K562 (cell line): ENCODE measurements around the gene FOXI1. TPM values are rescaled to one million over a fixed set of nuclear protein-coding genes. Genes with fewer than 3 reads are reported as not detected.
A peak's percentile ranks its signal among the peaks of the same experiment; 100 is the strongest.

ENCODE experiments used
- ATAC-seq: fragments of 200-7000 bp; cut with Tn5 transposase; 3 replicates; pipeline ENCODE4 v1.9.1; 2020; ENCODE audit warnings: moderate library complexity
- BruUV-seq: library from RNA; stranded (reverse); fragments of 400-500 nt; replicated peaks from 2 replicates; lab custom pipeline; 2021; lab: Mats Ljungman, UMichigan
- CTCF ChIA-PET: fragments of 300-600 bp; formaldehyde crosslinking; extraction: SDS; loops from one replicate; lab custom pipeline; 2021; ENCODE audit warnings: low intra/inter-chr PET ratio; lab: Yijun Ruan, JAX
- POLR2A ChIA-PET: fragments of 300-600, 350-650 bp; sonication (Branson Sonifier 250); formaldehyde crosslinking; extraction: SDS; loops from one replicate; lab custom pipeline; 2021; ENCODE audit warnings: antibody characterized with exemption, inconsistent platforms; lab: Yijun Ruan, JAX
- DNase-seq, 4 experiments: peaks; one replicate each; pipeline versions ENCODE4 v3.0.0 to v3.0.0-alpha.2; 2011 to 2018; ENCODE audit warnings: low spot score in 3 of 4, mixed read lengths in 3 of 4; ENCODE audit errors: extremely low read depth in 1 of 4
- FAIRE-seq: peaks from 2 replicates; lab custom pipeline; 2011; peaks lifted over from hg19 to GRCh38; lab: Jason Lieb, UNC
- H2AFZ ChIP-seq: 2 replicates; pipeline ENCODE4 v1.6.0; 2011; ENCODE audit warnings: low read depth, low read length, control low read depth, inconsistent platforms
- H3K27ac ChIP-seq: fragments of 200-600 bp; 3 replicates; pipeline ENCODE4 v1.8.0; 2011; ENCODE audit warnings: low read depth, mild to moderate bottlenecking, control low read depth, inconsistent platforms, low read length, moderate library complexity, mixed read lengths; ENCODE audit errors: extremely low read depth
- H3K27me3 ChIP-seq, 2 experiments: fragments of 300-600 bp in 1 of 2; 2 replicates in 1 of 2; 3 replicates in 1 of 2; pipeline versions ENCODE4 v1.6.0 to v1.8.0; 2011; ENCODE audit warnings: inconsistent platforms in 2 of 2, low read length in 2 of 2, mild to moderate bottlenecking in 1 of 2, mixed read lengths in 1 of 2, moderate library complexity in 1 of 2; ENCODE audit not compliant: control insufficient read depth in 2 of 2, insufficient read depth in 2 of 2
- H3K36me3 ChIP-seq: fragments of 300-600 bp; 3 replicates; pipeline ENCODE4 v1.8.0; 2011; ENCODE audit warnings: mild to moderate bottlenecking, low read length, inconsistent platforms; ENCODE audit not compliant: control insufficient read depth, insufficient read depth
- H3K4me1 ChIP-seq, 2 experiments: fragments of 200-600 bp in 1 of 2; replicated peaks in 1 of 2; 2 replicates in 1 of 2; 3 replicates in 1 of 2; pipeline versions ENCODE4 v1.5.1 to v1.8.0; 2011; ENCODE audit warnings: inconsistent platforms in 2 of 2, low read length in 2 of 2, mild to moderate bottlenecking in 1 of 2, mixed read lengths in 1 of 2, moderate library complexity in 1 of 2; ENCODE audit not compliant: control insufficient read depth in 2 of 2, insufficient read depth in 2 of 2
- H3K4me2 ChIP-seq: 2 replicates; pipeline ENCODE4 v1.6.1; 2011; ENCODE audit warnings: low read length, control low read depth, inconsistent platforms, mixed read lengths; ENCODE audit not compliant: insufficient read depth
- H3K4me3 ChIP-seq: fragments of 200-600 bp; sonication (generic), shearing (Covaris generic); 2 replicates; pipeline ENCODE4 v1.5.1; 2016; ENCODE audit warnings: control low read depth, inconsistent platforms
- H3K79me2 ChIP-seq: fragments of 200-600 bp; 3 replicates; pipeline ENCODE4 v1.8.0; 2011; ENCODE audit warnings: low read length, inconsistent platforms; ENCODE audit not compliant: control insufficient read depth, insufficient read depth
- H3K9ac ChIP-seq, 2 experiments: 2 replicates each; pipeline versions ENCODE4 v1.6.0 to v1.6.1; 2011; ENCODE audit warnings: low read depth in 2 of 2, low read length in 2 of 2, control low read depth in 1 of 2, inconsistent platforms in 1 of 2, mild to moderate bottlenecking in 1 of 2, mixed read lengths in 1 of 2; ENCODE audit not compliant: insufficient read depth in 1 of 2
- H3K9me1 ChIP-seq: one replicate; pipeline ENCODE4 v1.6.0; 2011; ENCODE audit warnings: inconsistent platforms, mild to moderate bottlenecking, low read length, moderate library complexity; ENCODE audit not compliant: control insufficient read depth, insufficient read depth
- H3K9me3 ChIP-seq: replicated peaks from 2 replicates; pipeline ENCODE4 v1.5.1; 2011; ENCODE audit warnings: low read depth, low read length, inconsistent platforms; ENCODE audit not compliant: control insufficient read depth, insufficient read depth
- H4K20me1 ChIP-seq: replicated peaks from 2 replicates; pipeline ENCODE4 v1.6.1; 2011; ENCODE audit warnings: low read length, inconsistent platforms, mixed read lengths; ENCODE audit not compliant: control insufficient read depth, insufficient read depth
- CC2D1A ChIP-seq: fragments of 450-650 bp; IDR thresholded peaks from 2 replicates; pipeline ENCODE4 v1.6.1; 2017; ENCODE audit warnings: mild to moderate bottlenecking
- CTCF ChIP-seq, 3 experiments: IDR thresholded peaks in 2 of 3; conservative IDR thresholded peaks in 1 of 3; 2 replicates each; pipeline ENCODE4 v1.5.1; 2011 to 2012; ENCODE audit warnings: low read length in 3 of 3, mild to moderate bottlenecking in 3 of 3, control low read depth in 2 of 3, improper control_type of control experiment in 1 of 3, inconsistent platforms in 1 of 3, low read depth in 1 of 3, mixed read lengths in 1 of 3, moderate library complexity in 1 of 3; ENCODE audit not compliant: insufficient read depth in 2 of 3
- FOXA1 ChIP-seq: fragments of 450-650 bp; IDR thresholded peaks from 2 replicates; pipeline ENCODE4 v1.6.1; 2016; ENCODE audit warnings: mild to moderate bottlenecking, borderline replicate concordance
- RBM15 ChIP-seq: fragments of 200-400 bp; formaldehyde crosslinking; IDR thresholded peaks from 2 replicates; pipeline ENCODE4 v1.6.1; 2018; ENCODE audit warnings: mild to moderate bottlenecking, low read length, moderate library complexity; ENCODE audit not compliant: insufficient read depth
- REST ChIP-seq, 2 experiments: fragments of 450-650 bp; formaldehyde crosslinking in 1 of 2; IDR thresholded peaks; 2 replicates each; pipeline versions ENCODE4 v1.4.0 to v1.6.1; 2014 to 2020; ENCODE audit warnings: mild to moderate bottlenecking in 2 of 2, borderline replicate concordance in 1 of 2, low read depth in 1 of 2
- SMC3 ChIP-seq: conservative IDR thresholded peaks from 2 replicates; pipeline ENCODE4 v1.6.1; 2011; ENCODE audit warnings: low read depth, low read length, improper control_type of control experiment; ENCODE audit not compliant: insufficient read depth
- STAG1 ChIP-seq: sonication (generic); formaldehyde crosslinking; IDR thresholded peaks from 2 replicates; pipeline ENCODE4 v1.5.0; 2020; ENCODE audit warnings: missing genetic modification reagents, borderline replicate concordance
- TFAP4 ChIP-seq: sonication (generic); formaldehyde crosslinking; IDR thresholded peaks from 2 replicates; pipeline ENCODE4 v1.8.0; 2022; ENCODE audit warnings: missing genetic modification reagents, mild to moderate bottlenecking, moderate library complexity, borderline replicate concordance
- WGBS: fragments of 100-300 bp; shearing (Covaris generic); methylation state at CpG from one replicate; pipeline ENCODE4 v1.1.6; 2016; ENCODE audit warnings: low coverage, mixed read lengths; ENCODE audit not compliant: insufficient coverage; ENCODE audit errors: missing lambda C conversion rate; 5-methylcytosine and 5-hydroxymethylcytosine counted together
- in situ Hi-C: fragments of 300-500 bp; cut with MboI; formaldehyde crosslinking; loops from 4 replicates; pipeline ENCODE4 v1.15.0; 2018; ENCODE audit warnings: inconsistent platforms, mixed read lengths
- intact Hi-C: fragments of 100-400 bp; cut with micrococcal nuclease; formaldehyde crosslinking; loops from 2 replicates; pipeline ENCODE4 v1.14.2; 2022
- polyA plus RNA-seq, 8 experiments: library from polyadenylated mRNA; depleted of rRNA in 4 of 8; stranded (reverse) in 5 of 8; unstranded in 3 of 8; fragments of >200 nt; fragmentation: Nextera tagmentation in 2 of 8; fragmentation: Illumina TruSeq in 1 of 8; extraction: Ambion mirVana in 2 of 8; extraction: Trizol in 1 of 8; gene quantifications; 2 replicates each; pipeline versions ENCODE4 v1.2.1 to v1.2.3, GENCODE V29; 2011 to 2014; ENCODE audit warnings: inconsistent platforms in 1 of 8, missing spikeins in 1 of 8
- total RNA-seq, 7 experiments: library from RNA; depleted of rRNA in 6 of 7; stranded (reverse); fragments of >200 nt in 6 of 7; fragmentation: Illumina TruSeq in 2 of 7; extraction: Trizol in 2 of 7; gene quantifications; 2 replicates each; pipeline versions ENCODE4 v1.2.1 to v1.2.3, GENCODE V29; 2011 to 2021; ENCODE audit warnings: low replicate concordance in 1 of 7

FOXI1 gene
- total and polyA plus RNA-seq, 9 of the 15 experiments (the other 6 are each of a cell fraction or from before 2014, with no cell fraction given) = not detected

GRCh38 chr5:170100066-170100943 is 5.4 kb upstream of the FOXI1 start:
- CTCF ChIA-PET = interaction anchor here (0.6 to 5.7 kb wide), 8 partner anchors 84 to 1421 kb away, joined by 3 to 48 read pairs (median 4); no protein-coding TSS in a partner anchor
- POLR2A ChIA-PET = interaction anchor here (0.6 to 1.4 kb wide), 2 partner anchors 79 to 85 kb away, joined by 3 to 4 read pairs; no protein-coding TSS in a partner anchor
- 4% methylated on average over 13 of the region's 13 CpGs for WGBS
- 0 out of 2 replicates have a peak, but pooled peaks have one; percentile 13 for TF ChIP-seq TFAP4 (CRISPR knock-in tag)
- no peak for TF ChIP-seq FOXA1
- peak; percentile 83 for TF ChIP-seq REST (IDR thresholded peaks at IDR 0.05; ENCODE audit: borderline replicate concordance)
- no peak for TF ChIP-seq REST (CRISPR knock-in tag; IDR thresholded peaks at IDR 0.05; ENCODE audit: low read depth)
- TF ChIP-seq RBM15 = no peak
- TF ChIP-seq STAG1 (CRISPR knock-in tag) = peak; percentile 62; the same call in 1 of the 2 replicates
- peak; percentile 71 to 88 (median 74) for TF ChIP-seq CTCF (IDR thresholded peaks at IDR 0.05 in 2 of 3, conservative IDR thresholded peaks at IDR 0.05 in 1 of 3; ENCODE audit: insufficient read depth in 2 of 3, low read depth in 1 of 3, low read length in 3 of 3)
- peak; percentile 66 for TF ChIP-seq CC2D1A
- TF ChIP-seq SMC3 = peak; percentile 85

More at GRCh38 chr5:170100066-170100943, 5.4 kb upstream of the FOXI1 start:
- DNase-seq (peak; percentile 46 to 80 (median 56)), ATAC-seq (peak; percentile 88), FAIRE-seq (peak; percentile 78)
- intact Hi-C loops = loop anchor here (1.0 to 10.0 kb wide), 5 partner anchors 84 to 524 kb away; no protein-coding TSS in a partner anchor
- Histone ChIP-seq H4K20me1 (peaks cover 15% of the 10 kb centered on the region; the same call in 1 of the 2 replicates), H3K4me1 (no peaks in the 10 kb centered on the region), H2AFZ (no peak overlapping the region), H3K4me3 (no peak overlapping the region), H3K9me3 (no peaks in the 10 kb centered on the region), H3K9me1 (no peaks in the 10 kb centered on the region), H3K27ac (no peak overlapping the region), H3K9ac (no peak overlapping the region), H3K4me2 (no peak overlapping the region), H3K36me3 (no peaks in the 10 kb centered on the region), H3K79me2 (no peaks in the 10 kb centered on the region), H3K27me3 (peaks cover 0 to 23% of the 10 kb centered on the region in 2 experiments; a peak in 3 of 5 replicates)
- BruUV-seq = no TSS peak
- in situ Hi-C loops = no loop called here
